H1 (cell line): ENCODE data around the gene COL20A1. TPM values are rescaled to one million over a fixed set of nuclear protein-coding genes. Genes with fewer than 3 reads are reported as not detected.

Source experiments
- BRCA1 ChIP-seq: IDR thresholded peaks from 2 replicates; pipeline ENCODE4 v1.6.1; 2012; ENCODE audit warnings: low read depth, low read length, improper control_type of control experiment
- CHD2 ChIP-seq: IDR thresholded peaks from 2 replicates; pipeline ENCODE4 v1.6.1; 2012; ENCODE audit warnings: low read length, improper control_type of control experiment
- CHD7 ChIP-seq: fragments of 300-600 bp; sonication (generic); IDR thresholded peaks from 2 replicates; pipeline ENCODE4 v1.7.1; 2012; ENCODE audit warnings: low read length, moderate library complexity, mild to moderate bottlenecking, inconsistent platforms; ENCODE audit not compliant: insufficient replicate concordance
- EGR1 ChIP-seq: IDR thresholded peaks from 2 replicates; pipeline ENCODE4 v1.6.1; 2011; ENCODE audit warnings: low read depth, low read length, borderline replicate concordance
- GTF2F1 ChIP-seq: IDR thresholded peaks from 2 replicates; pipeline ENCODE4 v1.6.1; 2012; ENCODE audit warnings: low read depth, low read length, improper control_type of control experiment, borderline replicate concordance
- KDM1A ChIP-seq: fragments of 200-600, 300-600 bp; sonication (generic); IDR thresholded peaks from 2 replicates; pipeline ENCODE4 v1.7.1; 2016; ENCODE audit warnings: mild to moderate bottlenecking, low read length, borderline replicate concordance
- MAFK ChIP-seq: IDR thresholded peaks from 2 replicates; pipeline ENCODE4 v1.6.1; 2012; ENCODE audit warnings: low read depth, mild to moderate bottlenecking, improper control_type of control experiment, low read length
- MAX ChIP-seq: IDR thresholded peaks from 2 replicates; pipeline ENCODE4 v1.6.1; 2012; ENCODE audit warnings: inconsistent platforms
- polyA plus RNA-seq, 7 experiments: library from polyadenylated mRNA; depleted of rRNA in 3 of 7; stranded (reverse) in 5 of 7; unstranded in 2 of 7; fragments of >200 nt in 5 of 7; fragments of 200-250 nt in 2 of 7; gene quantifications; 1 replicate in 5 of 7; 2 replicates in 1 of 7; 4 replicates in 1 of 7; pipeline versions ENCODE4 v1.2.1 to v1.2.3, GENCODE V29; 2011 to 2013; ENCODE audit warnings: missing spikeins in 2 of 7, mixed read lengths in 2 of 7
- total RNA-seq: library from RNA; stranded (reverse); fragmentation: NEBNext Ultra II Directional; extraction: Animal tissue kit (Norgen Biotek cat#: 25700); gene quantifications from 2 replicates; pipeline ENCODE4 v1.2.1, GENCODE V29; 2021

The COL20A1 gene
- total and polyA plus RNA-seq, 2 of the 8 experiments (the other 6 are each of a cell fraction or from before 2014, with no cell fraction given): 0.19 to 0.21 TPM

GRCh38 chr20:63352811-63353221, 59.8 kb downstream of the COL20A1 start (continued):
- TF ChIP-seq CHD7: no peak
- TF ChIP-seq CHD2: no peak
- TF ChIP-seq EGR1: no peak
- no peak for TF ChIP-seq MAX
- TF ChIP-seq KDM1A: no peak
- TF ChIP-seq BRCA1: no peak
- no peak for TF ChIP-seq GTF2F1
- TF ChIP-seq MAFK: no peak
